ENCODE measurements around the gene NME3. TPM values are rescaled to one million over a fixed set of nuclear protein-coding genes. Genes with fewer than 3 reads are reported as not detected.

NME3 gene
- total RNA-seq, 1 experiment from 2014 or later: 103 TPM

GRCh38 chr16:1790611-1791255, 19.4 kb upstream of the NME3 start:
- H3K27me3 ChIP-seq (ENCODE audit: insufficient read depth, low read length): no peaks in the 10 kb centered on the region
- DNase-seq (ENCODE audit: low read depth, low spot score): no peak
- no peaks in the 10 kb centered on the region for H4K20me1 ChIP-seq (ENCODE audit: insufficient read depth)
- H3K4me2 ChIP-seq (ENCODE audit: low read length): no peak overlapping the region
- peaks cover 19% of the 10 kb centered on the region; the same call in 1 of the 2 replicates for H3K79me2 ChIP-seq (ENCODE audit: insufficient read depth, low read length)
- CTCF ChIA-PET: no interaction called here
- RAD21 ChIA-PET (ENCODE audit: low non-redundant PET in 1 of 2, low total read pairs in 2 of 2, uncharacterized antibody in 2 of 2, unreplicated experiment in 2 of 2): no interaction called here
- no peaks in the 10 kb centered on the region for H3K9me3 ChIP-seq (ENCODE audit: control insufficient read depth in 1 of 2, insufficient read depth in 1 of 2, low read depth in 1 of 2, low read length in 2 of 2)
- H3K9me2 ChIP-seq (ENCODE audit: insufficient read depth): no peaks in the 10 kb centered on the region
- no peak overlapping the region; the same call in 1 of the 2 replicates for H3K27ac ChIP-seq (ENCODE audit: low read depth, low read length)
- TF ChIP-seq ZBTB33 (IDR thresholded peaks at IDR 0.05; ENCODE audit: extremely low read depth, insufficient replicate concordance, low read length) (no peak), CEBPB (IDR thresholded peaks at IDR 0.05; ENCODE audit: low read depth) (no peak), JUND (IDR thresholded peaks at IDR 0.05) (no peak), EZH2phosphoT487 (IDR thresholded peaks at IDR 0.05; ENCODE audit: borderline replicate concordance) (no peak), RAD21 (IDR thresholded peaks at IDR 0.05; ENCODE audit: low read depth) (no peak), SP1 (IDR thresholded peaks at IDR 0.05; ENCODE audit: low read depth) (no peak), EZH2 (IDR thresholded peaks at IDR 0.05) (no peak), MAX (IDR thresholded peaks at IDR 0.05) (no peak), SRF (IDR thresholded peaks at IDR 0.05; ENCODE audit: low read depth) (no peak), TCF7L2 (IDR thresholded peaks at IDR 0.05; ENCODE audit: borderline replicate concordance, extremely low read depth, insufficient read depth, insufficient read length) (no peak), EGR1 (IDR thresholded peaks at IDR 0.05; ENCODE audit: low read depth) (no peak), SIN3A (IDR thresholded peaks at IDR 0.05; ENCODE audit: low read depth) (no peak)
- no TSS peak for BruUV-seq (replicated peaks)
- no peak overlapping the region for H3K9ac ChIP-seq (ENCODE audit: low read length)
- H3K4me1 ChIP-seq (ENCODE audit: control insufficient read depth in 1 of 2, insufficient read depth in 2 of 2, low read length in 2 of 2): no peaks in the 10 kb centered on the region
- no peak overlapping the region for H3K4me3 ChIP-seq (replicated peaks in 1 of 2; ENCODE audit: low read depth in 1 of 2, low read length in 2 of 2)
- ATAC-seq: no peak
- no peak overlapping the region for H2AFZ ChIP-seq (ENCODE audit: low read depth, low read length, poor library complexity, severe bottlenecking)
- POLR2A ChIA-PET: no interaction called here
- H3K36me3 ChIP-seq (ENCODE audit: control insufficient read depth in 1 of 2, insufficient read depth in 2 of 2, low read length in 2 of 2): no peaks in the 10 kb centered on the region; a peak in 2 of 4 replicates
- intact Hi-C loops (cut with micrococcal nuclease): no loop called here
